CD14-positive monocyte (primary cell): Measurements from ENCODE around the gene SLC36A3. TPM values are rescaled to one million over a fixed set of nuclear protein-coding genes. Genes with fewer than 3 reads are reported as not detected.
A peak's percentile ranks its signal among the peaks of the same experiment; 100 is the strongest.

Experiments
- DNase-seq, 3 donors: peaks; one replicate each; pipeline ENCODE4 v3.0.0-alpha.2; 2011 to 2022
- H2AFZ ChIP-seq: 2 replicates; pipeline ENCODE4 v1.6.0; 2012; ENCODE audit warnings: mild to moderate bottlenecking, low read depth, low read length, inconsistent platforms; ENCODE audit not compliant: insufficient read depth, poor library complexity, severe bottlenecking
- H3K27ac ChIP-seq, 2 donors: 1 replicate in 1 of 2; 2 replicates in 1 of 2; pipeline ENCODE4 v1.5.1; 2012 to 2013; ENCODE audit warnings: low read length in 2 of 2, control low read depth in 1 of 2, inconsistent platforms in 1 of 2, low read depth in 1 of 2, mild to moderate bottlenecking in 1 of 2
- H3K27me3 ChIP-seq, 2 donors: one replicate each; pipeline versions ENCODE4 v1.6.0 to v1.6.1; 2011 to 2013; ENCODE audit warnings: low read length in 2 of 2; ENCODE audit not compliant: control insufficient read depth in 2 of 2, insufficient read depth in 2 of 2
- H3K36me3 ChIP-seq, 2 donors: replicated peaks in 1 of 2; 1 replicate in 1 of 2; 2 replicates in 1 of 2; pipeline versions ENCODE4 v1.5.1 to v1.6.1; 2012 to 2013; ENCODE audit warnings: low read length in 2 of 2, control low read depth in 1 of 2, inconsistent platforms in 1 of 2, mild to moderate bottlenecking in 1 of 2; ENCODE audit not compliant: insufficient read depth in 2 of 2, control insufficient read depth in 1 of 2
- H3K4me1 ChIP-seq, 2 donors: 1 replicate in 1 of 2; 2 replicates in 1 of 2; pipeline versions ENCODE4 v1.5.1 to v1.6.1; 2012 to 2013; ENCODE audit warnings: low read length in 2 of 2, control low read depth in 1 of 2, inconsistent platforms in 1 of 2, mild to moderate bottlenecking in 1 of 2, moderate library complexity in 1 of 2; ENCODE audit not compliant: insufficient read depth in 2 of 2, control insufficient read depth in 1 of 2
- H3K4me2 ChIP-seq: replicated peaks from 2 replicates; pipeline ENCODE3; 2012; ENCODE audit warnings: low read length, moderate library complexity, mild to moderate bottlenecking; ENCODE audit not compliant: poor library complexity, severe bottlenecking; ENCODE audit errors: extremely low read depth
- H3K4me3 ChIP-seq, 3 experiments: fragments of 200-600 bp in 1 of 3; sonication (generic) in 1 of 3; replicated peaks in 1 of 3; 1 replicate in 2 of 3; 2 replicates in 1 of 3; pipeline ENCODE4 v1.5.1; 2011 to 2013; ENCODE audit warnings: low read length in 3 of 3, mild to moderate bottlenecking in 3 of 3, control low read depth in 2 of 3, low read depth in 2 of 3, inconsistent platforms in 1 of 3, moderate library complexity in 1 of 3
- H3K79me2 ChIP-seq: 2 replicates; pipeline ENCODE4 v1.6.0; 2012; ENCODE audit warnings: mild to moderate bottlenecking, control low read depth, inconsistent platforms, low read length, moderate library complexity; ENCODE audit not compliant: insufficient read depth
- H3K9ac ChIP-seq: 2 replicates; pipeline ENCODE4 v1.6.0; 2017; ENCODE audit warnings: low read length, mild to moderate bottlenecking; ENCODE audit not compliant: insufficient read depth, poor library complexity, severe bottlenecking
- H3K9me3 ChIP-seq, 2 donors: replicated peaks in 1 of 2; 1 replicate in 1 of 2; 2 replicates in 1 of 2; pipeline versions ENCODE4 v1.5.1 to v1.6.1; 2012 to 2013; ENCODE audit warnings: low read length in 2 of 2, control low read depth in 1 of 2; ENCODE audit not compliant: control insufficient read depth in 1 of 2, insufficient read depth in 1 of 2
- H4K20me1 ChIP-seq: 2 replicates; pipeline ENCODE4 v1.6.0; 2012; ENCODE audit warnings: mild to moderate bottlenecking, low read length, control low read depth, moderate library complexity; ENCODE audit not compliant: insufficient read depth
- H3K27ac Mint-ChIP-seq, 7 donors: one replicate each; pipeline ENCODE4 v1.8.0; 2020; ENCODE audit warnings: mild to moderate bottlenecking in 7 of 7, mixed read lengths in 7 of 7, moderate library complexity in 6 of 7, inconsistent platforms in 2 of 7
- H3K27me3 Mint-ChIP-seq, 3 donors: one replicate each; pipeline ENCODE4 v1.8.0; 2021 to 2022; ENCODE audit warnings: low read depth in 3 of 3, mild to moderate bottlenecking in 3 of 3, mixed read lengths in 3 of 3, moderate library complexity in 3 of 3, inconsistent platforms in 1 of 3
- H3K36me3 Mint-ChIP-seq, 2 donors: one replicate each; pipeline ENCODE4 v1.8.0; 2020; ENCODE audit warnings: mixed read lengths in 2 of 2, inconsistent platforms in 1 of 2, mild to moderate bottlenecking in 1 of 2
- H3K4me1 Mint-ChIP-seq: one replicate; pipeline ENCODE4 v1.8.0; 2020; ENCODE audit warnings: mild to moderate bottlenecking, mixed read lengths
- H3K4me3 Mint-ChIP-seq, 2 donors: one replicate each; pipeline ENCODE4 v1.8.0; 2020; ENCODE audit warnings: mild to moderate bottlenecking in 2 of 2, mixed read lengths in 2 of 2, moderate library complexity in 1 of 2
- H3K9me3 Mint-ChIP-seq, 7 donors: one replicate each; pipeline ENCODE4 v1.8.0; 2020 to 2022; ENCODE audit warnings: mixed read lengths in 7 of 7, mild to moderate bottlenecking in 6 of 7, moderate library complexity in 6 of 7, inconsistent platforms in 2 of 7
- WGBS: methylation state at CpG from one replicate; pipeline ENCODE4 v1.1.5; 2013; ENCODE audit warnings: missing lambda C conversion rate; ENCODE audit not compliant: insufficient coverage; 5-methylcytosine and 5-hydroxymethylcytosine counted together
- intact Hi-C, 2 donors: fragments of 100-400 bp; cut with micrococcal nuclease; formaldehyde crosslinking; loops; one replicate each; pipeline versions ENCODE4 v1.15.0 to v1.15.1; 2023
- polyA plus RNA-seq, 3 donors: library from polyadenylated mRNA; depleted of rRNA in 1 of 3; unstranded in 2 of 3; stranded (reverse) in 1 of 3; fragments of 300-500 nt in 2 of 3; fragments of >200 nt in 1 of 3; fragmentation: Illumina TruSeq in 2 of 3; gene quantifications; 1 replicate in 2 of 3; 2 replicates in 1 of 3; pipeline ENCODE4 v1.2.3, GENCODE V29; 2012 to 2021
- TF ChIP-seq, protein P1 (sequence below): fragments of 200-600 bp; IDR thresholded peaks from one replicate; pipeline ENCODE4 v1.8.0; 2022; ENCODE audit warnings: antibody characterized with exemption, mild to moderate bottlenecking

The SLC36A3 gene
- polyA plus RNA-seq, 3 donors, result not detected

DNA sequence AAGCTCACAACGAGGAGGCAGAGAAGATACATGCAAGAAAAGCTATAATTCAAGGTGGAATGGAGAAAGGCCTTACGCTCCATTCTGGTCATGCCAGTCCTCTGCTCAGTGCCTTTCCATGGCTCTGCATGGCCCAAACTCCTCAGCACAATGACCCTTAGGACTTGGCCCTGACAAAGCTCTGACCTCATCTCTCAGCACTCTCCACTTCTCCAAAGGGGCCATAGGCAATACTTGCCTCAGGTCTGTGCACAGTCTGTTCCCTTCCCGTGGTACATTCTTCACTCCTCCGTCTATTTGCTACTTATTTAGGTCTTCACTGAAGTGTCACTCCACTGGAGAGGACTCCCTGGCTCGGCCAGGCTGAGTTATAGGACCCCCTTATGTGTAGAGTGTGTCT, 24.7 kb downstream of the SLC36A3 start:
- no peak overlapping the region for H3K4me3 Mint-ChIP-seq
- no peak overlapping the region for H2AFZ ChIP-seq
- H3K27ac Mint-ChIP-seq, result peak overlapping the region in 1 of 7 donors; percentile 1
- peaks cover 0 to 2% of the 10 kb centered on the region in 2 donors for H3K27me3 ChIP-seq
- no peak overlapping the region for H3K4me3 ChIP-seq
- H3K9ac ChIP-seq, result no peak overlapping the region
- peaks cover 2 to 4% of the 10 kb centered on the region in 2 donors for H3K36me3 Mint-ChIP-seq
- H3K27ac ChIP-seq, result no peak overlapping the region
- H3K36me3 ChIP-seq, result no peaks in the 10 kb centered on the region
- no peak overlapping the region for H3K4me2 ChIP-seq
- no peaks in the 10 kb centered on the region for H3K9me3 Mint-ChIP-seq
- H3K9me3 ChIP-seq, result no peaks in the 10 kb centered on the region
- TF ChIP-seq, protein P1, sequence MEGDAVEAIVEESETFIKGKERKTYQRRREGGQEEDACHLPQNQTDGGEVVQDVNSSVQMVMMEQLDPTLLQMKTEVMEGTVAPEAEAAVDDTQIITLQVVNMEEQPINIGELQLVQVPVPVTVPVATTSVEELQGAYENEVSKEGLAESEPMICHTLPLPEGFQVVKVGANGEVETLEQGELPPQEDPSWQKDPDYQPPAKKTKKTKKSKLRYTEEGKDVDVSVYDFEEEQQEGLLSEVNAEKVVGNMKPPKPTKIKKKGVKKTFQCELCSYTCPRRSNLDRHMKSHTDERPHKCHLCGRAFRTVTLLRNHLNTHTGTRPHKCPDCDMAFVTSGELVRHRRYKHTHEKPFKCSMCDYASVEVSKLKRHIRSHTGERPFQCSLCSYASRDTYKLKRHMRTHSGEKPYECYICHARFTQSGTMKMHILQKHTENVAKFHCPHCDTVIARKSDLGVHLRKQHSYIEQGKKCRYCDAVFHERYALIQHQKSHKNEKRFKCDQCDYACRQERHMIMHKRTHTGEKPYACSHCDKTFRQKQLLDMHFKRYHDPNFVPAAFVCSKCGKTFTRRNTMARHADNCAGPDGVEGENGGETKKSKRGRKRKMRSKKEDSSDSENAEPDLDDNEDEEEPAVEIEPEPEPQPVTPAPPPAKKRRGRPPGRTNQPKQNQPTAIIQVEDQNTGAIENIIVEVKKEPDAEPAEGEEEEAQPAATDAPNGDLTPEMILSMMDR, result no peak
- intact Hi-C loops, result no loop called here
- DNase-seq, result no peak
- H3K4me1 ChIP-seq, result no peaks in the 10 kb centered on the region
- H3K79me2 ChIP-seq, result no peaks in the 10 kb centered on the region
- H4K20me1 ChIP-seq, result no peaks in the 10 kb centered on the region
- 100% methylated on average over 3 of the region's 5 CpGs for WGBS
- H3K4me1 Mint-ChIP-seq, result no peaks in the 10 kb centered on the region
- peaks cover 1 to 17% (median 1%) of the 10 kb centered on the region in 3 donors for H3K27me3 Mint-ChIP-seq

DNA sequence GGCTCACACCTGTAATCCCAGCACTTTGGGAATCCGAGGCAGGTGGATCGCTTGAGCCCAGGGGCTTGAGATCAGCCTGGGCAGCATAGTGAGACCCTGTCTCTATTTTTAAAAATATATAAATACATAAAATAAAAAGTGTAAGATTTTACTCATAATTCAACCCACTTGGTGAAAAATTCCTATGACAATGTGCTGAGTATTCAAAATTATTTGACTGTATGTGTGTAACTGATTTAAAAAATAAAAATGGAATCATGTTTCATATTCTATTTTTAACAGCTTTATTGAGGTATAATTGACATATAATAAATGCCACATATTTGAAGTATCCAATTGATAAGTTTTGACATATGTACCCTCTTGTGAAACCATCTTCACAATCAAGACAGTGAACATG, 27.8 kb downstream of the SLC36A3 start:
- Histone ChIP-seq H3K27ac (no peak overlapping the region), H3K4me2 (no peak overlapping the region), H4K20me1 (no peaks in the 10 kb centered on the region), H3K4me1 (peaks cover 8 to 10% of the 10 kb centered on the region in 2 donors), H3K27me3 (peaks cover 0 to 2% of the 10 kb centered on the region in 2 donors), H2AFZ (no peak overlapping the region), H3K9me3 (no peaks in the 10 kb centered on the region), H3K36me3 (no peaks in the 10 kb centered on the region), H3K4me3 (no peak overlapping the region), H3K9ac (no peak overlapping the region), H3K79me2 (no peaks in the 10 kb centered on the region)
- WGBS, result 100% methylated on average over 1 of the region's 2 CpGs
- Mint-ChIP-seq H3K9me3 (peaks cover 0 to 3% (median 0%) of the 10 kb centered on the region in 7 donors), H3K4me3 (no peak overlapping the region), H3K27me3 (peaks cover 0 to 13% (median 3%) of the 10 kb centered on the region in 3 donors), H3K36me3 (peaks cover 2 to 4% of the 10 kb centered on the region in 2 donors), H3K27ac (no peak overlapping the region), H3K4me1 (no peaks in the 10 kb centered on the region)
- DNase-seq, result no peak
- TF ChIP-seq, protein P1, result no peak
- intact Hi-C loops, result no loop called here
